HG02678 (cell line): Measurements from ENCODE around the gene STXBP6.

Experiments used
- ATAC-seq: cut with Tn5 transposase; IDR thresholded peaks from one replicate; pipeline ENCODE4 v1.9.1; 2021; ENCODE audit warnings: mild to moderate bottlenecking, moderate library complexity; ENCODE audit not compliant: unreplicated experiment

The STXBP6 gene

GRCh38 chr14:24921903-24922302 lies 128.0 kb downstream of the STXBP6 start:
- ATAC-seq, result no peak

DNA sequence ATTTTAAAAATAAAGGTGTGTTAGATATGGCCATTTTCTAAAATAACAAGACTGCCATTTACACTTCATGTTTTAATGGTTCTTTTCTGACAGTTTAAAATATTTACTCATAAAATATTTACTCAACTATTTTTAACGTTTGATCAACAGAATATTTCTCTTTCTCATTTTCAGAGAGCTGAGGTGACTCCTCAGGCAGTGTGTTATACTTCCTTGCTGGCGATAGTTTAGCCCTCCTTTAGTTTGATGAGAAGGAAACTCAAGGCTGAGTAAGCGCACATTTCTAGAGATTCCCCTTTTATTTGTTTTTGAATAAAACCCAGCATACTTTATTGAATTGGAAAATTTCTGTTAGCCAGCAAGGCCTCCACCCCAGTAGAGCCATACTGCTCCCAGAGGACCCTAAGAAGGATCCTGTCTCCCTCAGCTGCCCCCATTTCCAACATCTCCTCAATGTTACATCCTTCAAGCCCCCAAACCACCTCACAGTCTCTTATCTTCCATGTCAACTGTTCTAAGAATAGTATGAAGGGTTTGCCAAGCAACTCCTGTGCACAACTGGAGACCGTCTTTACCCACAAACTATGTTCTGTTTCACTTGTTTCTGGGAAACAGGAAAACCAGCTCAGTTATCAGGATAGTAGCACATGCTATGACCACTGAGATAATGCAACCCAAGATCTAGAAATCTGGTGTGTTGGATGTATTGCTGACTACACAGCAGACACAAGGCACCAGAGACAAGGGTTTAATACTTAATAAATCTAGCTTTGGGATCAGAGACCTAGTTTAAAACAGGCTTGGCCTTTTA lies 129.5 kb downstream of the STXBP6 start:
- ATAC-seq, result no peak

DNA sequence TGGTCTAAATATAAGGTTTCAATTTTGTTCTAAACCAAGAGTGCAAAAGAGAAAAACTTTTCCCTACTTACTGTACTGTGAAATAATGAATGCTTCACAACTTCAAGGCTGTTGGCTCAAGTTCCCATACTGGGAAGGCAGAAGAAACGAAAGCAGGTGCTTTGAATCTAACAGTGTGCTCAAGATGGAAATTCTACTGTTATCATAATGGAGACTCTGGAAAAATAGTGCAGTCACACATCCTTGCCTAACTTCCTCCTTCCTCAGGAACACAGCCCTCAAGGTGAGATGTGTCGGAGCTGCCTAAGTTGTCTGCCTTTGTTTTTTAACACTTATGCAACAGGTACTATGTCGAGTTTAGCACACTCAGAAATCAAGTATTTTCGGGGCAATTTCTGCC lies 131.1 kb downstream of the STXBP6 start:
- no peak for ATAC-seq

DNA sequence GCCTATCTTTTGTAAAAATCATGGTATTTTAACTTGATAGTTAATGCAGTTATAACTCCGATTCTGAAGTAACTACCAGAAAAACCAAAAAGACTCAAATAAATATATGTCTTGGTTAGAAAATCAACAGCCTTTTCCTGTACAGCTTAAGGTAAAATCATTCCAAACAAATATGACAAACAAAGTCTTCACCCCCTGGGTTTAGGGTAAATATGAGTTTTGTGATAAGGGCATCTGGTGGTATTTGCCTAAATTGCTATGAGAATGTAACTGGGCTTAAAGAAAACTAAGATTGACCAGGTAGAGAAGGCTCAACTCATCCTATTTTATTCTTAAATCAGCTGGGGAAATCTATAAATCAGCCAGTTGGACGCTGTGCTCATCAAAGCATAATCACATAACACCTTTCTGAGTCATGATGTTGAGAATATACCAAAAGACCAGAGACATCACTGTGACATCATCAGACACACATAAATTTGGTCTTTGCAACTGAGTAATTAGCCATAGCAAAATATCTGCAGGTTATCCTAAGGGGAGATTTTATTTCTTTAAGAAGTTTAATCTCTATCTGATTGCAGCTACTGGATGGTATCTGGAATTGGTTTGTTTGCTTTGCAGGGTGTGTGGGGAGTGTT lies 133.9 kb downstream of the STXBP6 start:
- no peak for ATAC-seq

DNA sequence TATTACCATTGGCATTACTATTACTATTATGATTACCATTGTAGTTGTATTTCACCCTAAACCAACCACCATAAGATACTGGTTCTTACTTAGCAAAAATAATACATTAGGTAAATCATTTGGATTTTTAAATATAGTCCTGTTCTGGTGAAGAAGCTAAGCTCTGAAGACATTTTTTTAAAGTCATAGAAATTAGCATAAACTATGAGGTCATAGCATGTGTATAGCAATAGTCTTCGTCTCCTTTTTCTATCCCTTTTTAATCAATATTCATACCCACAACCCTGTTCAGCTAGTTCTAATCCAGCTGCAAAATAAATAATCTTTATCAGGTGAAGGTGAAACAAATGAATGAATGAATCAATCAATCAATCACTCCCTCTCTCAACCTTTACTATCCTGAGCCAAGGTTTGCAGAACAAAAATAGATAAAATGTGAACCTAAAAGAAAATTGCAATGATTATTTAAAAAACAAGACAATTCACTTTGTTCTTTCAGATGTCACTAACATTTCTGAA lies 134.5 kb downstream of the STXBP6 start:
- ATAC-seq, result no peak

- no peak for ATAC-seq
Observed at GRCh38 chr14:24913746-24914145, 136.2 kb downstream of the STXBP6 start.

DNA sequence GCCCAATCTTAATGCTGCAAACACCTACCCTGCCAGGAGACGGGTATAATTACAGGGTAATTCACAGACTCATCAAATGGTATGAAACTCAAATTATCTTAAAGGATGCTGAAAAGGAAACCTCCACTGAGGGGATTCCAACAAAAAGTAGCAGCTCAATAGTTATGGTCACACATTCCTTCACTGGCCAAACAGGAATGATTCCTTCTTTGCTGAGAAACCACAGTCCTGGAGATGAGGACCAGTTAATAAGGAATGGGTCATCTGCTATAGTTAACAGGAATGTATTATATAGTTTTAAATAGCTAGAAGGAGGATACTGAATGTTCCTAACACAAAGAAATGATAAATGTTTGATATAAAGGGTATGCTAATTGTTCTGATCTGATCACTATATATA lies 136.9 kb downstream of the STXBP6 start:
- ATAC-seq, result no peak

DNA sequence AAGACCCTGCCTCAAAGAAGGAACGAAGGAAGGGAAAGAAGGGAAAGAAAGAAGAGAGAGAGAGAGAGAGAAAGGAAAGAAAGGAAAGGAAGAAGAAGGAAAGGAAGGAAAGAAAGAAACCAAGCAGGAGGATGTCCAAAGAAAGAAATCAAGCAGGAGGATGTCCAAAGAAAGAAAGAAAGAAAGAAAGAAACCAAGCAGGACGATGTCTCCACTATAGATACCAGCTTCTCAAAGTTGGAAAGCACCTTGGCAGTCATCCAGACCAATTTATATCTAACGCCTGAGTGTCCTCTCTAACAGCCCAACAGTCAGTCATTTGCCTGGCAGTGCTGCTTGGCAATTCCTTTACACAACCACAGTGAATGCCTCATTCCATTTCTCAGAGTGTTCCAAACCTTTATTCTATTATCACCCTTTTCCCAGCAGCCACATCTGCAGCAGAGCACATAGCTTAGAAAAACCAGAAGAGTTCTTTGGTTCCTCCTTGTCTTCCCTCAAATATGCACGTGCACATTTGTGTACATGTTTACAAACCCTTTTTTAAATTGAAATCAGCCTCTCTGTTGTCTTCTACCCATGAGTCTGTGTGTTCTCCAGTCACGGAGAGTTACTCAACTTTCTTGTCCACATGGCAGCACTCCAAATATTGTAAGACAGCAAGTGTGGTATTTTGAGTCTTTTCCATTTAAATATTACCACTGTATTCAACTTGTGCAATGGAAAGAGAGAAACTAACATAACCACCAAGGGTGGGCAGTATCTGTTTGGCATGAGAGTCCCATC lies 138.4 kb downstream of the STXBP6 start:
- ATAC-seq, result peak; percentile 50

GRCh38 chr14:24910408-24910986 lies 139.4 kb downstream of the STXBP6 start:
- no peak for ATAC-seq

- ATAC-seq, result no peak
Observed at GRCh38 chr14:24909523-24910302, 140.2 kb downstream of the STXBP6 start.

- no peak for ATAC-seq
Observed at GRCh38 chr14:24908592-24909236, 141.2 kb downstream of the STXBP6 start.

- ATAC-seq, result no peak
Observed at GRCh38 chr14:24904533-24904932, 145.4 kb downstream of the STXBP6 start.

DNA sequence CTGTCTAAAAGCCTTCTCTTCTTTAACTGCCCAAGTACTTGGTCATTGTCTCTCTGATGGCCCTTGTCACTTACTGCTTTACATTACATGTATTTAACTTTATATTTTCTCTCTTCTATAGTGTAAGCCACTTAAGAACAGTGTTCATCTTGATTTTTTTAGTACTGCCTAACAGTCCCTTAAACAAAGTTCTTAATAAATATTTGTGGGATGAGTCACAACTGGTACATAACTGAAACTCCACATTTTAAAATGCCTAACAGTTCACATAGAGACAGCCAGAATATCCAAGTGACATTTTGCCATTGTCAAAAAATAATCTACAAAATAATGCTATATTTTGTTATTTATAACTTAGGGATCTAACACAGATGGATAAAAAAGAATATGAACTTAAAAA lies 146.6 kb downstream of the STXBP6 start:
- no peak for ATAC-seq

GRCh38 chr14:24900269-24901100 lies 149.5 kb downstream of the STXBP6 start:
- no peak for ATAC-seq

DNA sequence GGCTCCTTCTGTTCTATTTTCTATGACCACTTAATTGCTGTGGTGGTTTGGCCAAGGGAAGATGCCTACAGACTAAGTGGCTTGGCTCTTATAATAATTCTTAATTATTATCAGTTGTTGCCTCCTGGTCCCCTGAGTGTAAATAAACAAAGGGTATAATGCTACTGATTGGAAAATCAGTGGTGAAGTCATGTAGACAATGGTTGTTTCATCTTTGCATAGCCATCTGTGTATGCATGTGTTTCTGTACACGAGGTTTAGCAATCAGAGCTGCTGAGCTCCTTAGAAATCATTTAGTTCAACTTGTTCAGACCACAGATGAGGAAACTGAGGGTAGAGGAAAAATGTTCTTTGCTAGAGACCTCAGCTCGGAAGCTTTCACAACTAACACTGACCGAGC lies 152.2 kb downstream of the STXBP6 start:
- no peak for ATAC-seq

DNA sequence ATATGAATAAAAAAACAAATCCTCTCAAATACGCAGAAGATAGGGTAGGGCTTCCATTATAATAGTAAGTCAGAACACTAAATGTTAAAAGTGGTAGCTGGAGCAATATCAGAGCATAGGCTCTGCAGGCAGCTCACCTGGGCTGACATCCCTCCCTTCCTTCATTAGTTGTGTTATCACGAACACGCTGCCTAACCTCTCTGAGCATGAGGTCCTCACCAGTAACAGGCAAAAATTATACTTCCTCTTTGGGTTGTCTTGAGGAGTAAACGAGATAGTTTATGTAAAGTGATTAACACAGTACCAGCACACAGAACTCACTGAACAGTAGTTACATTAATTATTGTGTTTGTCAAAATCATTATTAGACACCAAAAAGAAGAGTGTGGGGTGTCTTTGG lies 154.3 kb downstream of the STXBP6 start:
- no peak for ATAC-seq

- ATAC-seq, result no peak
Observed at GRCh38 chr14:24895243-24895583, 154.7 kb downstream of the STXBP6 start.

GRCh38 chr14:24894583-24895242 lies 155.2 kb downstream of the STXBP6 start:
- no peak for ATAC-seq
